PC-3 (cell line): ENCODE data around the gene TANGO2. TPM values are rescaled to one million over a fixed set of nuclear protein-coding genes. Genes with fewer than 3 reads are reported as not detected.

ENCODE experiments used
- ATAC-seq: fragments of 200-7000 bp; cut with Tn5 transposase; 2 replicates; pipeline ENCODE4 v1.9.1; 2020; ENCODE audit warnings: mild to moderate bottlenecking, moderate library complexity
- BruUV-seq: library from RNA; stranded (reverse); fragments of 400-500 nt; replicated peaks from 2 replicates; lab custom pipeline; 2021; lab: Mats Ljungman, UMichigan
- CTCF ChIA-PET: fragments of 300-600 bp; sonication (Branson Sonifier 250); formaldehyde crosslinking; loops from one replicate; lab custom pipeline; 2022; ENCODE audit warnings: antibody characterized with exemption; lab: Charles Lee
- POLR2A ChIA-PET: fragments of 300-600 bp; sonication (Branson Sonifier 250); formaldehyde crosslinking; loops from one replicate; lab custom pipeline; 2022; ENCODE audit warnings: antibody characterized with exemption; ENCODE audit not compliant: unreplicated experiment; lab: Charles Lee
- DNase-seq: peaks from one replicate; pipeline ENCODE4 v3.0.0-alpha.2; 2015
- H2AFZ ChIP-seq: fragments of 300-600 bp; sonication (generic); 2 replicates; pipeline ENCODE4 v1.6.0; 2016; ENCODE audit warnings: antibody characterized with exemption, low read length
- H3F3A ChIP-seq: fragments of 300-600 bp; sonication (generic); one replicate; pipeline ENCODE4 v1.6.0; 2017; ENCODE audit warnings: antibody characterized with exemption, low read length, control low read depth, mild to moderate bottlenecking; ENCODE audit not compliant: unreplicated experiment
- H3K27ac ChIP-seq: fragments of 300-600 bp; sonication (generic); 2 replicates; pipeline ENCODE4 v1.5.1; 2016; ENCODE audit warnings: mild to moderate bottlenecking, low read length
- H3K27me3 ChIP-seq: fragments of 300-600 bp; sonication (generic); 2 replicates; pipeline ENCODE4 v1.6.1; 2016; ENCODE audit warnings: low read length, mixed read lengths
- H3K36me3 ChIP-seq: fragments of 300-600 bp; sonication (generic); 2 replicates; pipeline ENCODE4 v1.6.1; 2016; ENCODE audit warnings: low read depth, mixed run types, low read length, mixed read lengths
- H3K4me1 ChIP-seq: fragments of 300-600 bp; sonication (generic); 2 replicates; pipeline ENCODE4 v1.5.1; 2016; ENCODE audit warnings: low read length; ENCODE audit not compliant: insufficient read depth
- H3K4me2 ChIP-seq: fragments of 300-600 bp; sonication (generic); 2 replicates; pipeline ENCODE4 v1.6.0; 2016; ENCODE audit warnings: low read length
- H3K4me3 ChIP-seq: fragments of 300-600 bp; sonication (generic); 2 replicates; pipeline ENCODE4 v1.5.1; 2016; ENCODE audit warnings: mild to moderate bottlenecking, low read length, mixed read lengths
- H3K79me2 ChIP-seq: fragments of 300-600 bp; sonication (generic); 2 replicates; pipeline ENCODE4 v1.6.1; 2017; ENCODE audit warnings: low read length, mixed read lengths
- H3K9ac ChIP-seq: fragments of 300-600 bp; sonication (generic); 2 replicates; pipeline ENCODE4 v1.6.0; 2016; ENCODE audit warnings: mild to moderate bottlenecking, low read length
- H3K9me2 ChIP-seq: fragments of 300-600 bp; sonication (generic); replicated peaks from 2 replicates; pipeline ENCODE4 v1.6.1; 2016; ENCODE audit warnings: mixed run types, low read length, mixed read lengths
- H3K9me3 ChIP-seq: fragments of 300-600 bp; sonication (generic); 2 replicates; pipeline ENCODE4 v1.6.1; 2016; ENCODE audit warnings: low read length, mixed read lengths
- H4K20me1 ChIP-seq: fragments of 300-600 bp; sonication (generic); 2 replicates; pipeline ENCODE4 v1.6.1; 2016; ENCODE audit warnings: low read length, mixed read lengths
- CTCF ChIP-seq: fragments of 300-600 bp; sonication (generic); conservative IDR thresholded peaks from 2 replicates; pipeline ENCODE4 v1.5.1; 2017; ENCODE audit warnings: antibody characterized with exemption, low read depth, mild to moderate bottlenecking, low read length
- EZH2 ChIP-seq: fragments of 300-600 bp; sonication (generic); IDR thresholded peaks from one replicate; pipeline ENCODE4 v1.6.1; 2017; ENCODE audit warnings: antibody characterized with exemption, mild to moderate bottlenecking, low read length; ENCODE audit not compliant: unreplicated experiment
- EZH2phosphoT487 ChIP-seq: fragments of 300-600 bp; sonication (generic); IDR thresholded peaks from 2 replicates; pipeline ENCODE4 v1.6.1; 2018; ENCODE audit warnings: mild to moderate bottlenecking, antibody characterized with exemption, low read length, borderline replicate concordance
- intact Hi-C: fragments of 100-400 bp; cut with micrococcal nuclease; formaldehyde crosslinking; loops from 2 replicates; pipeline ENCODE4 v1.9.0; 2023
- total RNA-seq: library from RNA; depleted of rRNA; stranded (reverse); fragments of >200 nt; gene quantifications from 2 replicates; pipeline ENCODE4 v1.2.3, GENCODE V29; 2014

The TANGO2 gene
- total RNA-seq, 1 experiment from 2014 or later: 23.5 TPM

- Histone ChIP-seq H3F3A (no peaks in the 10 kb centered on the region), H3K4me2 (no peak overlapping the region), H3K27ac (no peak overlapping the region), H2AFZ (no peak overlapping the region), H3K4me3 (no peak overlapping the region), H3K9ac (no peak overlapping the region), H3K4me1 (peaks cover 11% of the 10 kb centered on the region; the same call in 1 of the 2 replicates), H3K36me3 (peaks cover 25% of the 10 kb centered on the region), H3K9me3 (no peaks in the 10 kb centered on the region), H3K79me2 (peaks cover 31% of the 10 kb centered on the region), H4K20me1 (no peaks in the 10 kb centered on the region), H3K27me3 (no peaks in the 10 kb centered on the region), H3K9me2 (no peaks in the 10 kb centered on the region)
- TF ChIP-seq CTCF: no peak
- TF ChIP-seq EZH2: no peak
- TF ChIP-seq EZH2phosphoT487: no peak
- DNase-seq: no peak
- ChIA-PET CTCF (no interaction called here), POLR2A (no interaction called here)
- intact Hi-C loops: no loop called here
- no peak for ATAC-seq
- BruUV-seq: no TSS peak
These were observed 92.0 kb downstream of the TANGO2 start for GRCh38 chr22:20112623-20113511.

GRCh38 chr22:20113551-20114310, 92.8 kb downstream of the TANGO2 start:
- Histone ChIP-seq H3F3A (no peaks in the 10 kb centered on the region), H3K27ac (no peak overlapping the region), H3K4me3 (no peak overlapping the region), H3K9me3 (no peaks in the 10 kb centered on the region), H3K27me3 (no peaks in the 10 kb centered on the region), H3K9ac (no peak overlapping the region), H3K4me1 (peaks cover 14% of the 10 kb centered on the region), H3K4me2 (no peak overlapping the region), H3K36me3 (peaks cover 25% of the 10 kb centered on the region), H3K79me2 (peaks cover 40% of the 10 kb centered on the region), H3K9me2 (no peaks in the 10 kb centered on the region), H4K20me1 (no peaks in the 10 kb centered on the region), H2AFZ (no peak overlapping the region)
- intact Hi-C loops: no loop called here
- ChIA-PET POLR2A (no interaction called here), CTCF (no interaction called here)
- TF ChIP-seq EZH2phosphoT487: no peak
- no peak for TF ChIP-seq EZH2
- TF ChIP-seq CTCF: no peak
- ATAC-seq (no peak), DNase-seq (no peak)
- BruUV-seq: no TSS peak
